HEK293 (cell line): Measurements from ENCODE around the gene FOXP1.
A peak's percentile ranks its signal among the peaks of the same experiment; 100 is the strongest.

Experiments
- CTCF ChIA-PET: fragments of 350-600 bp; formaldehyde crosslinking; extraction: SDS; loops from one replicate; lab custom pipeline; 2021; ENCODE audit warnings: antibody characterized with exemption; lab: Yijun Ruan, JAX
- POLR2A ChIA-PET: fragments of 300-600 bp; formaldehyde crosslinking; extraction: SDS; loops from one replicate; lab custom pipeline; 2020; ENCODE audit warnings: antibody characterized with exemption, inconsistent platforms; lab: Yijun Ruan, JAX
- H3K27ac ChIP-seq: fragments of 200-500 bp; sonication (Bioruptor generic); 2 replicates; pipeline ENCODE4 v1.5.1; 2014; ENCODE audit warnings: low read depth, low read length, control low read depth, inconsistent platforms; ENCODE audit errors: extremely low read depth
- H3K36me3 ChIP-seq, 2 experiments: fragments of 200-500 bp in 1 of 2; sonication (Bioruptor generic) in 1 of 2; 1 replicate in 1 of 2; 2 replicates in 1 of 2; pipeline ENCODE4 v1.5.1; 2014 to 2017; ENCODE audit warnings: inconsistent platforms in 2 of 2, low read length in 2 of 2; ENCODE audit not compliant: control insufficient read depth in 2 of 2, insufficient read depth in 1 of 2
- H3K4me1 ChIP-seq: fragments of 200-500 bp; sonication (Bioruptor generic); 2 replicates; pipeline ENCODE4 v1.5.1; 2014; ENCODE audit warnings: mild to moderate bottlenecking, low read length, inconsistent platforms; ENCODE audit not compliant: control insufficient read depth, insufficient read depth
- H3K4me3 ChIP-seq: 2 replicates; pipeline ENCODE4 v1.5.1; 2011; ENCODE audit warnings: low read depth, mild to moderate bottlenecking, control low read depth, low read length, moderate library complexity
- H3K9me3 ChIP-seq: fragments of 200-500 bp; sonication (Bioruptor generic); 2 replicates; pipeline ENCODE4 v1.5.1; 2014; ENCODE audit warnings: low read depth, low read length, inconsistent platforms; ENCODE audit not compliant: control insufficient read depth, insufficient read depth
- PRDM4 ChIP-seq: fragments of 450-650 bp; formaldehyde crosslinking; IDR thresholded peaks from 2 replicates; pipeline ENCODE4 v1.5.1; 2017; ENCODE audit warnings: missing biosample characterization, missing genetic modification characterization
- RBAK ChIP-seq: fragments of 450-650 bp; formaldehyde crosslinking; IDR thresholded peaks from 2 replicates; pipeline ENCODE4 v1.5.1; 2016; ENCODE audit warnings: missing biosample characterization, missing genetic modification characterization
- ZNF624 ChIP-seq: fragments of 450-650 bp; formaldehyde crosslinking; IDR thresholded peaks from 2 replicates; pipeline ENCODE4 v1.5.1; 2017; ENCODE audit warnings: missing biosample characterization, missing genetic modification characterization
- TF ChIP-seq, protein P1 (sequence below): fragments of 450-650 bp; formaldehyde crosslinking; IDR thresholded peaks from 2 replicates; pipeline ENCODE4 v1.5.1; 2016; ENCODE audit warnings: missing biosample characterization, missing genetic modification characterization, borderline replicate concordance
- TF ChIP-seq, protein P2 (sequence below): IDR thresholded peaks from 2 replicates; pipeline ENCODE4 v1.6.1; 2011; ENCODE audit warnings: mild to moderate bottlenecking, low read depth, low read length, borderline replicate concordance
- TF ChIP-seq, protein P3 (sequence below): fragments of 450-650 bp; IDR thresholded peaks from 2 replicates; pipeline ENCODE4 v1.5.1; 2018; ENCODE audit warnings: missing biosample characterization, missing genetic modification characterization
- TF ChIP-seq, protein P4 (sequence below): fragments of 450-650 bp; formaldehyde crosslinking; IDR thresholded peaks from 2 replicates; pipeline ENCODE4 v1.5.1; 2017; ENCODE audit warnings: missing biosample characterization, missing genetic modification characterization

FOXP1 gene

GRCh38 chr3:71163198-71163918 is 420.2 kb downstream of the FOXP1 start:
- CTCF ChIA-PET: interaction anchor here (0.7 kb wide), 1 partner anchor 238 kb away, joined by 3 read pairs; no protein-coding TSS in a partner anchor

More at GRCh38 chr3:71163198-71163918, 420.2 kb downstream of the FOXP1 start:
- no peaks in the 10 kb centered on the region for H3K36me3 ChIP-seq
- TF ChIP-seq, protein P1, sequence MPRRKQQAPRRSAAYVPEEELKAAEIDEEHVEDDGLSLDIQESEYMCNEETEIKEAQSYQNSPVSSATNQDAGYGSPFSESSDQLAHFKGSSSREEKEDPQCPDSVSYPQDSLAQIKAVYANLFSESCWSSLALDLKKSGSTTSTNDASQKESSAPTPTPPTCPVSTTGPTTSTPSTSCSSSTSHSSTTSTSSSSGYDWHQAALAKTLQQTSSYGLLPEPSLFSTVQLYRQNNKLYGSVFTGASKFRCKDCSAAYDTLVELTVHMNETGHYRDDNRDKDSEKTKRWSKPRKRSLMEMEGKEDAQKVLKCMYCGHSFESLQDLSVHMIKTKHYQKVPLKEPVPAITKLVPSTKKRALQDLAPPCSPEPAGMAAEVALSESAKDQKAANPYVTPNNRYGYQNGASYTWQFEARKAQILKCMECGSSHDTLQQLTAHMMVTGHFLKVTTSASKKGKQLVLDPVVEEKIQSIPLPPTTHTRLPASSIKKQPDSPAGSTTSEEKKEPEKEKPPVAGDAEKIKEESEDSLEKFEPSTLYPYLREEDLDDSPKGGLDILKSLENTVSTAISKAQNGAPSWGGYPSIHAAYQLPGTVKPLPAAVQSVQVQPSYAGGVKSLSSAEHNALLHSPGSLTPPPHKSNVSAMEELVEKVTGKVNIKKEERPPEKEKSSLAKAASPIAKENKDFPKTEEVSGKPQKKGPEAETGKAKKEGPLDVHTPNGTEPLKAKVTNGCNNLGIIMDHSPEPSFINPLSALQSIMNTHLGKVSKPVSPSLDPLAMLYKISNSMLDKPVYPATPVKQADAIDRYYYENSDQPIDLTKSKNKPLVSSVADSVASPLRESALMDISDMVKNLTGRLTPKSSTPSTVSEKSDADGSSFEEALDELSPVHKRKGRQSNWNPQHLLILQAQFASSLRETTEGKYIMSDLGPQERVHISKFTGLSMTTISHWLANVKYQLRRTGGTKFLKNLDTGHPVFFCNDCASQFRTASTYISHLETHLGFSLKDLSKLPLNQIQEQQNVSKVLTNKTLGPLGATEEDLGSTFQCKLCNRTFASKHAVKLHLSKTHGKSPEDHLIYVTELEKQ: no peak
- peak; percentile 66; the same call in 1 of the 2 replicates for TF ChIP-seq PRDM4
- no peak for TF ChIP-seq RBAK (tag by site-specific recombination)
- TF ChIP-seq, protein P2, sequence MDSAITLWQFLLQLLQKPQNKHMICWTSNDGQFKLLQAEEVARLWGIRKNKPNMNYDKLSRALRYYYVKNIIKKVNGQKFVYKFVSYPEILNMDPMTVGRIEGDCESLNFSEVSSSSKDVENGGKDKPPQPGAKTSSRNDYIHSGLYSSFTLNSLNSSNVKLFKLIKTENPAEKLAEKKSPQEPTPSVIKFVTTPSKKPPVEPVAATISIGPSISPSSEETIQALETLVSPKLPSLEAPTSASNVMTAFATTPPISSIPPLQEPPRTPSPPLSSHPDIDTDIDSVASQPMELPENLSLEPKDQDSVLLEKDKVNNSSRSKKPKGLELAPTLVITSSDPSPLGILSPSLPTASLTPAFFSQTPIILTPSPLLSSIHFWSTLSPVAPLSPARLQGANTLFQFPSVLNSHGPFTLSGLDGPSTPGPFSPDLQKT: no peak
- no peak for TF ChIP-seq ZNF624 (tag by site-specific recombination)
- TF ChIP-seq, protein P3, sequence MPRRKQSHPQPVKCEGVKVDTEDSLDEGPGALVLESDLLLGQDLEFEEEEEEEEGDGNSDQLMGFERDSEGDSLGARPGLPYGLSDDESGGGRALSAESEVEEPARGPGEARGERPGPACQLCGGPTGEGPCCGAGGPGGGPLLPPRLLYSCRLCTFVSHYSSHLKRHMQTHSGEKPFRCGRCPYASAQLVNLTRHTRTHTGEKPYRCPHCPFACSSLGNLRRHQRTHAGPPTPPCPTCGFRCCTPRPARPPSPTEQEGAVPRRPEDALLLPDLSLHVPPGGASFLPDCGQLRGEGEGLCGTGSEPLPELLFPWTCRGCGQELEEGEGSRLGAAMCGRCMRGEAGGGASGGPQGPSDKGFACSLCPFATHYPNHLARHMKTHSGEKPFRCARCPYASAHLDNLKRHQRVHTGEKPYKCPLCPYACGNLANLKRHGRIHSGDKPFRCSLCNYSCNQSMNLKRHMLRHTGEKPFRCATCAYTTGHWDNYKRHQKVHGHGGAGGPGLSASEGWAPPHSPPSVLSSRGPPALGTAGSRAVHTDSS (tag by site-specific recombination): no peak
- TF ChIP-seq, protein P4, sequence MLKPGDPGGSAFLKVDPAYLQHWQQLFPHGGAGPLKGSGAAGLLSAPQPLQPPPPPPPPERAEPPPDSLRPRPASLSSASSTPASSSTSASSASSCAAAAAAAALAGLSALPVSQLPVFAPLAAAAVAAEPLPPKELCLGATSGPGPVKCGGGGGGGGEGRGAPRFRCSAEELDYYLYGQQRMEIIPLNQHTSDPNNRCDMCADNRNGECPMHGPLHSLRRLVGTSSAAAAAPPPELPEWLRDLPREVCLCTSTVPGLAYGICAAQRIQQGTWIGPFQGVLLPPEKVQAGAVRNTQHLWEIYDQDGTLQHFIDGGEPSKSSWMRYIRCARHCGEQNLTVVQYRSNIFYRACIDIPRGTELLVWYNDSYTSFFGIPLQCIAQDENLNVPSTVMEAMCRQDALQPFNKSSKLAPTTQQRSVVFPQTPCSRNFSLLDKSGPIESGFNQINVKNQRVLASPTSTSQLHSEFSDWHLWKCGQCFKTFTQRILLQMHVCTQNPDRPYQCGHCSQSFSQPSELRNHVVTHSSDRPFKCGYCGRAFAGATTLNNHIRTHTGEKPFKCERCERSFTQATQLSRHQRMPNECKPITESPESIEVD (tag by site-specific recombination): peak; percentile 39
- no peak overlapping the region for H3K27ac ChIP-seq
- no peaks in the 10 kb centered on the region for H3K9me3 ChIP-seq
- peaks cover 15% of the 10 kb centered on the region for H3K4me1 ChIP-seq
- H3K4me3 ChIP-seq: no peak overlapping the region
- POLR2A ChIA-PET: no interaction called here
